ENCODE data around the gene KLHL21.

Gene KLHL21

DNA sequence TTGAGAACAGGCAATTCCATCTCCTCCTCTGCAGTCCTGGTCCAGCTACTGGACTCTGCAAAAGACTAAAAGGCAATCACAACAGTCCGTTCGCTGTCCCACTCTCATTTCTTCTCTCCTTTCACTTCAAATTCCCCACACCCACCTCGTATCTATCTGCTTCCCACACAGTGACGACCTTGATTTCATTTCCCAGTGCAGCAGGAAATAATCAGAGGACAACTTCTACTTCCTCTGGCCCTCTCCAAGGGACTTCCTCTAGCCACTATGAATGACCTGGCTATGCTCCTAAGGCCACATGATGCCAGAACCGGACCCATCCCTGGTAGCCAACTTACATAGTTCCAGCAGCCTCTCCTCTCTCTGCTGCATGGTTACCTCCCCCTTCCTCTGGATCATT is 56.3 kb downstream of the KLHL21 start:
- DNase-seq: no peak

DNA sequence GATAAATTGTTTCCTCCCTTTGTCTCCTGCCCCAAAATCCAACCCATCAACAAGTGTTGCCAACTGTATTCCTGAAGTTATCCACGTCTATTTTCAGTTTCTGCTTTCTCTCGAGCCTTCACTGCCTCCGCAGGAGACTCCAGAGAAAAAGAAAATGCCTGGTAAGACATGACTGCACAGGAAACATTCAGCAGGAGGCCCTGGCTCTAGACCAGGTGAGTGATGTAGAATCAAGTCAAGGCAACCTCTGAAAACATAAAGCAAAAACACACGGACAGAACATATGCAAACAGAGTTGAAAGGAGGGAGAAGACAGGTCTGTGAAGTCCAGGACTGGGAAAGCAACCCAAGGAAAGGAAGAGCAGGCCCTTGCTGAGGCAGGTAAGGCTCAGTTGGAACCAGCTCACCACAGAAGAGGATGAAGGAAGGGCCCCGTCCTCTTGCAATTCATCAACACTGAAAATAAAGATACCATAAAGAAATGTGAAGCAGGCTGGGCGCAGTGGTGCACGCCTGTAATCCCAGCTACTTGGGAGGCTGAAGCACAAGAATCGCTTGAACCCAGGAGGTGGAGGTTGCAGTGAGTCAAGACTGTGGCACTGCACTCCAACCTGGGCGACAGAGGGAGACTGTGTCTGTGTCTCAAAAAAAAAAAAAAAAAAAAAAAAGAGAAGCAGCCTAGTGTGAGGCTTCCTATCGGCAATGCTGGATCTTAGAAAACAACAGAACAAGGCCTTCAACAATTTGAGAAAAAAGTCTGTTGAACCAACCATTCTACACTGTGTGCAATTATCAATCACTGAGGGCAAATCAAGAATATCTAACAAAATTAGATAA is 57.2 kb downstream of the KLHL21 start:
- no peak for DNase-seq

DNA sequence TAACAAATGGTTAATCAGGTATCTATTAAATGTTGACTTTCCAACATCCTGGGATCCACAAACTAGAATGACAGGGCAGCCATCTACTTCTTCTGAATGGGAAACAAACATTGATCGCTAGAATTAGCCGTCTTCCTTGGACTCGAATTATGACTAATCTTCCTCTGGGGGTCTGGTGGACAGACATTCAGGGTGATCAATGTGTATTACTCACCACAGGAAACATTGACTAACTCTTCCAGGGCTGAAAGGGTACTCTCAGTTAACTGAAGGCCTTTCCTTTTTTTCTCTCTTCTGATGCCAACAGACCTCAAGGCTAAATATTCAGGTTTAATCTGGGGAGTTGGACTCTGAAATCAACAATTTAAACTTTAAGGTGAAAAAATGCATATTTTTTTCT is 57.8 kb downstream of the KLHL21 start:
- DNase-seq: no peak
